GM12878 (cell line): Measurements from ENCODE around the gene WNT7A.

ENCODE experiments used
- CEBPZ ChIP-seq: fragments of 150-350 bp; IDR thresholded peaks from 2 replicates; pipeline ENCODE4 v1.6.1; 2016; ENCODE audit warnings: low read depth, low read length
- CTCF ChIP-seq, 3 experiments: IDR thresholded peaks in 2 of 3; conservative IDR thresholded peaks in 1 of 3; 2 replicates each; pipeline ENCODE4 v1.5.1; 2011; ENCODE audit warnings: low read depth in 3 of 3, low read length in 3 of 3, mild to moderate bottlenecking in 3 of 3, control low read depth in 2 of 3, moderate library complexity in 2 of 3, inconsistent platforms in 1 of 3, mixed read lengths in 1 of 3; ENCODE audit not compliant: control insufficient read depth in 2 of 3, insufficient read depth in 1 of 3; ENCODE audit errors: extremely low read depth in 1 of 3
- EZH2 ChIP-seq: IDR thresholded peaks from 2 replicates; pipeline ENCODE4 v1.6.1; 2012; ENCODE audit warnings: low read depth, mild to moderate bottlenecking, control low read depth, inconsistent platforms, low read length, borderline replicate concordance; ENCODE audit not compliant: control insufficient read depth
- HDAC2 ChIP-seq: fragments of 200-600 bp; sonication (generic); IDR thresholded peaks from 2 replicates; pipeline ENCODE4 v1.6.1; 2017
- NFYB ChIP-seq: IDR thresholded peaks from 2 replicates; pipeline ENCODE4 v1.6.1; 2011; ENCODE audit warnings: low read depth, mild to moderate bottlenecking, low read length, improper control_type of control experiment, moderate library complexity; ENCODE audit not compliant: insufficient read depth
- RCOR1 ChIP-seq: conservative IDR thresholded peaks from 2 replicates; pipeline ENCODE4 v1.6.1; 2012; ENCODE audit warnings: low read depth, low read length, improper control_type of control experiment
- SIN3A ChIP-seq: IDR thresholded peaks from 2 replicates; pipeline ENCODE4 v1.6.1; 2012; ENCODE audit warnings: low read depth, low read length, improper control_type of control experiment
- SMC3 ChIP-seq: IDR thresholded peaks from 2 replicates; pipeline ENCODE4 v1.6.1; 2011; ENCODE audit warnings: low read length, improper control_type of control experiment, borderline replicate concordance
- SPI1 ChIP-seq: IDR thresholded peaks from 2 replicates; pipeline ENCODE4 v1.6.1; 2011; ENCODE audit warnings: low read depth, mild to moderate bottlenecking, low read length, moderate library complexity, borderline replicate concordance; ENCODE audit not compliant: insufficient read depth
- SUZ12 ChIP-seq: fragments of 200-600 bp; sonication (generic); IDR thresholded peaks from one replicate; pipeline ENCODE4 v1.6.1; 2018; ENCODE audit warnings: antibody characterized with exemption, mild to moderate bottlenecking; ENCODE audit not compliant: unreplicated experiment
- USF2 ChIP-seq: IDR thresholded peaks from 2 replicates; pipeline ENCODE4 v1.6.1; 2011; ENCODE audit warnings: low read depth, low read length, improper control_type of control experiment, borderline replicate concordance
- ZNF24 ChIP-seq: fragments of 450-650 bp; IDR thresholded peaks from 2 replicates; pipeline ENCODE4 v1.6.1; 2017; ENCODE audit warnings: antibody characterized with exemption, mild to moderate bottlenecking

GRCh38 chr3:13836658-13837587 is 42.9 kb downstream of the WNT7A start:
- no peak for TF ChIP-seq HDAC2
- TF ChIP-seq SIN3A = no peak
- no peak for TF ChIP-seq SUZ12
- TF ChIP-seq EZH2 = no peak
- no peak for TF ChIP-seq CTCF (IDR thresholded peaks at IDR 0.05 in 2 of 3, conservative IDR thresholded peaks at IDR 0.05 in 1 of 3; ENCODE audit: control insufficient read depth in 2 of 3, extremely low read depth in 1 of 3, insufficient read depth in 1 of 3, low read depth in 3 of 3, low read length in 3 of 3)
- no peak for TF ChIP-seq CEBPZ
- no peak for TF ChIP-seq ZNF24
- TF ChIP-seq USF2 = no peak
- no peak for TF ChIP-seq SPI1
- no peak for TF ChIP-seq SMC3
- TF ChIP-seq RCOR1 = no peak
- no peak for TF ChIP-seq NFYB
